GM15510 (cell line): ENCODE results near the gene PTPN14.

ENCODE experiments used
- POLR2A ChIP-seq: IDR thresholded peaks from 3 replicates; pipeline ENCODE4 v1.6.1; 2011; ENCODE audit warnings: borderline replicate concordance; ENCODE audit not compliant: insufficient read length; ENCODE audit errors: extremely low read depth

Gene PTPN14

GRCh38 chr1:214466403-214467077 lies 84.9 kb downstream of the PTPN14 start:
- no peak for TF ChIP-seq POLR2A

GRCh38 chr1:214464445-214465287 lies 86.7 kb downstream of the PTPN14 start:
- TF ChIP-seq POLR2A: no peak

GRCh38 chr1:214463596-214463995 lies 87.8 kb downstream of the PTPN14 start:
- no peak for TF ChIP-seq POLR2A

- no peak for TF ChIP-seq POLR2A
Measured at GRCh38 chr1:214462882-214463281, 88.5 kb downstream of the PTPN14 start.

- no peak for TF ChIP-seq POLR2A
Measured at GRCh38 chr1:214461305-214461704, 90.1 kb downstream of the PTPN14 start.

GRCh38 chr1:214460304-214460916 lies 91.0 kb downstream of the PTPN14 start:
- no peak for TF ChIP-seq POLR2A

GRCh38 chr1:214459895-214460294 lies 91.5 kb downstream of the PTPN14 start:
- TF ChIP-seq POLR2A: no peak

GRCh38 chr1:214458541-214458940 lies 92.9 kb downstream of the PTPN14 start:
- TF ChIP-seq POLR2A: no peak

GRCh38 chr1:214455971-214456867 lies 95.2 kb downstream of the PTPN14 start:
- no peak for TF ChIP-seq POLR2A

- TF ChIP-seq POLR2A: no peak
Measured at GRCh38 chr1:214455479-214455878, 95.9 kb downstream of the PTPN14 start.

GRCh38 chr1:214454569-214455396 lies 96.6 kb downstream of the PTPN14 start:
- no peak for TF ChIP-seq POLR2A

- TF ChIP-seq POLR2A: no peak
Measured at GRCh38 chr1:214453109-214453722, 98.2 kb downstream of the PTPN14 start.

GRCh38 chr1:214452152-214452784 lies 99.1 kb downstream of the PTPN14 start:
- no peak for TF ChIP-seq POLR2A
